Right forelimb (tissue), 1 donor: ENCODE measurements around the gene HSPA1L.
"Not testable (repeated sequence)": the region's sequence is repeated elsewhere in the genome, so short reads cannot be mapped to it uniquely, and the experiment has no call there.

Source experiments
- DNase-seq: peaks from one replicate; pipeline ENCODE4 v3.0.0-alpha.2; 2018

The HSPA1L gene

GRCh38 chr6:31815025-31815838, at the start of gene HSPA1L, which contains the start of gene HSPA1A:
Gene HSPA1L, minus strand, starts transcription at chr6:31815283. Its CDS starts 3,311 bp downstream, at chr6:31811972.
Gene HSPA1A, plus strand, starts transcription at chr6:31815543. Its CDS starts 214 bp downstream, at chr6:31815757.
- DNase-seq, result peak; percentile 97

DNA sequence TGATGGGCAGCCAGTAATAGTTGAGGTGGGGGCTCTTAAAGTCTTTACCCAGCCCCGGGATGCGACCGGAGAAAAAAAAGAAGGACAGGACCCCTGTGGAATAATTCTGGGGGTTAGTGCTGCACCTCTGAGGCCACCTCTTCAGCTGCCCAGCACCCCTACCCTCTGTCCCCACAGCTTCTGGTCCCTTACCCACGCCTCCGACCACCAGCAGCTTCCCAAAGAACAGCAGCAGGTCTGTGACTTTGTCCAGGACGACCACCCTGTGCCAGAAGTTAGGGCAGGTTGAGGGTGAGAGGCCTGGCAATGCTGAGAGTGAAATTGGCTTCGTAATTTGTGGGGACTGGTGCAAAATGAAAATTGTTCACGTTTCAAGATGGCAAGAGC, 49.7 kb upstream of the HSPA1L start:
- no peak for DNase-seq

GRCh38 chr6:31864123-31864562, 49.1 kb upstream of the HSPA1L start:
- not testable (repeated sequence) for DNase-seq

DNA sequence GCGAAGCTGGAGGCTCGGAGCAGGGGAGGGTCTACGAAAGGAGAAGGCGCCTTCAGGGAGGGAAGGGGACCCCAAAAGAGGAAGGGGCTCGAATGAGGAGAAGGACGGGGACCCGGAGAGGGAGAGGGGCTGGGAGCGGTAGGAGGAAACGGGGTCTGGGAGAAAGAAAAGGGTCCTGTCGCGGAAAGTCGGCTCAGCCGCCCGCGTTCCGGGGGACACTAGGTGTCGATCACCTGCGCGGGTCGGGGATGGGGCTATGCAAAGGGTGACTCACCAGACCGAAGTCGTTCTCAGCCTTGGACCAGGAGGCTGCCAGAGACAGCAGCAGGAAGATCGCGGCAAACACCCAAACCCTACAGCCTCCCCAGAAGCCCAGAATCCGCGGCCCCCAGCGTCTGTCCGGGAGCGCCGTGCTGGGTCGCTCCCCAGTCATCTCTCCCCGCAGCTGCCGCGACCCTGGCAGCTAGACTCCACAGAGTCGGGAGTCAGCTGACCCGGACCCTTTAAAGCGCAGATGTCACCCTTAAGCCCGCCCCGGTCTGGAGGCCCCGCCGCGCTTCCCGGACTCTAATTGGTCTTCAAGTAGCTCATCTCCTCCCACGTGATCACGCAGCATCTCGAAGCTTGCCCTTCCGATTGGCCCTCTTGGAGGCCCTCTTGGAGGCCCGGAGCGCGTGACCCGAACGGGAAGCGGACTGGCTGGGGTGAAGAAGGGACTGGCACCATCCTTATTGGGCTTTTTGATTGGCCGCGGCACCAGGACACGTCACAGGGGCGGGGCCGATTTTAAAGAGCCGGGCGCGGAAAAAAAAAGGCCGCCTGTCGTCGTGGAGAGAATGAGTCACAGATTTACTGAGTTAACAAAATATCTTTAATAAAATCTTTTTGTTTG, 47.5 kb upstream of the HSPA1L start, which contains the start of gene NEU1:
TSS of gene NEU1 (minus strand) at position 478 of the 892 bp plus-strand sequence. CDS start at position 433, 45 bp downstream.
- peak; percentile 98 for DNase-seq

DNA sequence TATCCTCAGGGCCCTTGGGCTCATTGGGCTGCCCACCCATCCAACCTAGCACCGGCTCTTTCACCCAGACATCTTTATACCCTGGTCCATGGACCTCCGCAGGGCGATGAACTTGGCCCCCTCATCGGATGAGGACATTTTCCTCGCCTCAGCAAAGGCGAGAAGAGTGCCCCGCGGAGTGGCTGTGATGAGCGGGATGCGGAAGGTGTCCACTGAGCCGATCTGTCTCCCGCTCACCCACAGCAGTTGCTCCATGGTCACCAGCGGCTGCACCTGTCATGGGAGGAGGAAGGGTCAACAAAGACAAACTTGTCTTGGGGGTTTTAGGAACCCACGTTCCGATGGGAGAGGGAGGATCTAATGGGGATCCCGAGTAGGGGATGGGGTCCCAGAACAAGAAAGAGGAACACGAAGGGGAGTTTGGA, 46.8 kb upstream of the HSPA1L start:
- no peak for DNase-seq

GRCh38 chr6:31861150-31861549, 46.1 kb upstream of the HSPA1L start:
- no peak for DNase-seq

GRCh38 chr6:31860349-31860748, 45.3 kb upstream of the HSPA1L start:
- no peak for DNase-seq

GRCh38 chr6:31859923-31860322, 44.8 kb upstream of the HSPA1L start:
- DNase-seq, result no peak

- no peak for DNase-seq
Observed at GRCh38 chr6:31858707-31859106, 43.6 kb upstream of the HSPA1L start.

GRCh38 chr6:31857774-31858173, 42.7 kb upstream of the HSPA1L start:
- not testable (repeated sequence) for DNase-seq

DNA sequence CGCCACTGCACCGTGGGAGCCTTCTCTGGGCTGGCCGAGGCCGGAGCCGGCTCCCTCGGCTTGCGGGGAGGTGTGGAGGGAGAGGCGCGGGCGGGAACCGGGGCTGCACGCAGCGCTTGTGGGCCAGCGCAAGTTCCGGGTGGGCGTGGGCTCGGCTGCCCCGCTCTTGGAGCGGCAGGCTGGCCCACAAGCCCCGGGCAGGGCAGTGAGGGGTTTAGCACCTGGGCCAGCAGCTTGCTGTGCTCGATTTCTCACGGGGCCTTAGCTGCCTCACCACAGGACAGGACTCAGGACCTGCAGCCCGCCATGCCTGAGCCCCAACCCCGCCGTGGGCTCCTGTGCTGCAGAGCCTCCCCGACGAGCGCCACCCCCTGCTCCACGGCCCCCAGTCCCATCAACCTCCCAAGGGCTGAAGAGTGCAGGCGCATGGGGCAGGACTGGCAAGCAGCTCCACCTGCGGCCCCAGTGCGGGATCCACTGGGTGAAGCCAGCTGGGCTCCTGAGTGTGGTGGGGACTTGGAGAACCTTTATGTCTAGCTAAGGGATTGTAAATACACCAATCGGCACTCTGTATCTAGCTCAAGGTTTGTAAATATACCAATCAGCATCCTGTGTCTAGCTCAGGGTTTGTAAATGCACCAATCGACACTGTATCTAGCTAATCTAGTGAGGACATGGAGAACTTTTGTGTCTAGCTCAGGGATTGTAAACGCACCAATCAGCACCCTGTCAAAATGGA, 37.1 kb upstream of the HSPA1L start:
- DNase-seq, result not testable (repeated sequence)

GRCh38 chr6:31851485-31851832, 36.4 kb upstream of the HSPA1L start:
- no peak for DNase-seq

DNA sequence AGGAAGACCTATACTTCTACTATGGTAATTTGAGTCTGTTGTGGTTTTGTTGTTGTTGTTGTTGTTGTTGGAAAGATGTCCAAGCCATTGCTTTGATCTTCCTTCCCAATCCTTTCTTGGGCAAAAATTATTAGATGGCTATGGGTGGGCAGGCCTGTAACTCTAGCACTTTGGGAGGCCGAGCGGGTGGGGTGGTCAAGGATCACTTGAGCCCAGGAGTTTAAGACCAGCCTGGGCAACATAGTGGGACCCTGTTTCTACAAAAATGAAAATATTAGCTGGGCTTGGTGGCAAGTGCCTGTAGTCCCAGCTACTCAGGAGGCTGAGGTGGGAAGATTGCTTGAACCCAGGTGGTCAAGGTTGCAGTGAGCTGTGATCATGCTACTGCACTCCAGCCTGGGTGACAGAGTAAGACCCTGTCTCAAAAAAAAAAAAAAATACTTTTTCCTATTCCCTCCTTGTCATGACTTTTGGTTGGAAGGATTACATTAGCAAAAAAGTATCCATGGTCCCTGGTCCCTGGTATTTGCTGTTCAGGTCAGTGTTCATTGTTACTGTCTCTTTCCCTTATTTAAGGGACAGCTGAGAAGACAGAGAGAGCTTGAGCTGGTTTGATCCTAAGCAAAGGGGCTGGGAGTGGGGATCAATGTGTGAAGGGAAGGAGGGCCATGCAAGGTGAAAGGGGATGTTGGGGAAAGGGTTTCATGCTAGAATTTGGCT, 35.8 kb upstream of the HSPA1L start:
- no peak for DNase-seq

GRCh38 chr6:31847276-31847978, 32.3 kb upstream of the HSPA1L start:
- DNase-seq, result no peak

GRCh38 chr6:31844507-31844906, 29.4 kb upstream of the HSPA1L start:
- DNase-seq, result no peak

DNA sequence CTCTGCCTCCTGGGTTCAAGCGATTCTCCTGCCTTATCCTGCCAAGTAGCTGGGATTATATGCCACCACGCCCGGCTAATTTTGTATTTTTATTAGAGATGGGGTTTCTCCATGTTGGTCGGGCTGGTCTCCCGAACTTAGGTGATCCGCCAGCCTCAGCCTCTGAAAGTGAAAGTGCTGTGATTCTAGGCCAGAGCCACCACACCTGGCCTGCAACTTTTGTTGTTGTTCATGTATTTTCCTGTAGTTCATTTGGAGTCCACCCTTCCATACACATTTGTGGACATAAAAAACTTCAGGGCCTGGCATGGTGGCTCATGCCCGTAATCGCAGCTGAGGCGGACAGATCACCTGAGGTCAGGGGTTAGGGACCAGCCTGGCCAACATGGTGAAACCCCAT, 27.0 kb upstream of the HSPA1L start:
- no peak for DNase-seq

DNA sequence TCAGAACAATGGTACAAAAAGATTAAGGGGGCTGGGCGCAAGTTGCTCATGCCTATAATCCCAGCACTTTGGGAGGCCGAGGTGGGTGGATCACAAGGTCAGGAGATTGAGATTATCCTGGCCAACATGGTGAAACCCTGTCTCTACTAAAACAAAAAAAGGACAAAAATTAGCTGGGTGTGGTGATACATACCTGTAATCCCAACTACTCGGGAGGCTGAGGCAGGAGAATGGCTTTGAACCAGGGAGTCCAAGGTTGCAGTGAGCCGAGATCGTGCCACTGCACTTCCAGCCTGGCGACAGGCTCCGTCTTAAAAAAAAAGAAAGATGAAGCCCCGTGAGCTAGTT, 24.7 kb upstream of the HSPA1L start:
- not testable (repeated sequence) for DNase-seq

- no peak for DNase-seq
Observed at GRCh38 chr6:31838968-31839367, 23.9 kb upstream of the HSPA1L start.

DNA sequence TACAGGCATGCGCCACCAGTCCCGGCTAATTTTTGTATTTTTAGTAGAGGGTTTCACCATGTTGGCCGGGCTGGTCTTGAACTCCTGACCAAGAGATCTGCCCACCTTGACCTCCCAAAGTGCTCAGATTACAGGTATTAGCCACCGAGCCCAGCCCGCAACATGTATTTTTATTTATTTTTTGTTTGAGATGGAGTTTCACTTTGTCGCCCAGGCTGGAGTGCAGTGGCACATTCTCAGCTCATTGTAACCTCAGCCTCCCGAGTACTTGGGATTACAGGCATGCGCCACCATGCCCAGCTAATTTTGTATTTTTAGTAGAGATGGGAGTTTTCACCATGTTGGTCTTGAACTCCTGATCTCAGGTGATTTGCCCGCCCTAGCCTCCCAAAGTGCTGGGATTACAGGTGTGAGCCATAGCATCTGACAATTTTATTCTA, 23.1 kb upstream of the HSPA1L start:
- not testable (repeated sequence) for DNase-seq

DNA sequence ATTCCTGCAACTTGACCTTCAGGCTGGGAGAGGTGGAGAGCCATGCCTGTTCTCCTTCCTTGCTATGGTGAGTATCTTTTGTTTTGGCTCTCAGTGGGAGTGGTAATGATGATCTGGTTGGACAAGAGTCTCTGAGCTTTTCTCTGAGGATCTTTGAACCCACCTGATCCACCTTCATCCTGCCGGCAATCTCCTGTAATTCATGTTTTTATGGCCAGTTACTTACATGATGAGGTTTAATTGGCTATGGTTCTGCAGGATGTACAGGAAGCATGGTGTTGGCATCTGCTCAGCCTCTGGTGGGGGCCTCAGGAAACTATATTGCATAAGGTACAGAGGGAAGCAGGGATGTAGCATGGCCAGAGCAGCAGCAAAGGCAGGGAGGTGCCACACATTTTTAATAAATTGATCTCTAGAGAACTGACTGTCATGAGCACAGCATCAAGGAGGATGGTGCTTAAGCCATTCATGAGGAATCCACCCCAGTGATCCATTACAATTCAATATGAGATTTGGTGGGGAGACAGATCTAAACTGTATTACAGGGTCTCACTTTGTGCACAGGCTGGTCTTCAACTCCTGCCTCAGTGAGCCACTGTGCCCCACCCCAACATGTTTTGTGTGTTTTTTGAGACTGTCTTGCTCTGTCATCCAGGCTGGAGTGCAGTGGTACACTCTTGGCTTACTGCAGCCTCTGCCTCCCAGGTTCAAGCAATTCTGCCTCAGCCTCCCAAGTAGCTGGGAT, 22.5 kb upstream of the HSPA1L start:
- DNase-seq, result no peak
